ENCODE measurements around the gene SAXO2. TPM values are rescaled to one million over a fixed set of nuclear protein-coding genes. Genes with fewer than 3 reads are reported as not detected.
"Not testable (repeated sequence)": the region's sequence is repeated elsewhere in the genome, so short reads cannot be mapped to it uniquely, and the experiment has no call there.

SAXO2 gene
- polyA plus RNA-seq, 3 donors = not detected

DNA sequence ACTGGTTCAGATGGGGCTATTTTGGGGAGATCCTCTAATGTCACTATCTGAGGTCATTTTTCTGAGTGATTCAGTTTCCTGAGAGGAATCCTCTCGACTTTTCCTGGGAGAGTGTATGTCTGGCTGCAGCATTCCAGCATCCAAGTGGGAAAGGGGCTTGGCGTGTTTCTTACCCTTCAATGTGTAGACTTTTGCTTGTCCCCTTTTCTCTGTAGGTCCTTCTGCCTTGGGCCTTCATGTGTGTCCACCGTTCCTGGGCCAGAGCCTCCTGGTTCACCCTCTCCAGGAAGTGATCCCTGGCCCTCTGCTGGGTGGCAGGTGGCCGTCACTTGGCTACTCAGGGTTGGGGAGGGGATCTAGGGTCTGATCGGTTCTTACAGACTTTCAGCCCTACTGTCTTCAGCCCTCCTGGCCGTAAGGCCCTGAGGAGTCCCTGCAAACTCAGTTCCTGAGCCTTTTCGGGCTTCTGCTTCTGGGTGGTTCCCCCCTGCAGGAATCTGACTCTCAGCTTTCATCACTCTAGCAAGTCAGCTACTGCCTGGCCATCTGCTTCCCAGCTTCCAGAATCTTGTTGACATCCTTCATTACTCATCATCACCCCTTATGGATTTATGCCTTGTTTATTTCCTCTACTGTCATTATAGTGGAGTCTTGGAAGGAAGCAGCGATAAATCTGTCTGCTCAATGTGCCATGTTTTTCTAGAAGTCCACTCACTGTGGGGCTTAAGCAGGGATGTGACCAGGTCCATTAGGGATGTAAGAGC is 50.1 kb downstream of the SAXO2 start:
- no peaks in the 10 kb centered on the region for H3K36me3 ChIP-seq (replicated peaks in 1 of 2; ENCODE audit: control insufficient read depth in 1 of 2, insufficient read depth in 2 of 2, low read length in 2 of 2)
- H3K27me3 ChIP-seq (ENCODE audit: control insufficient read depth in 2 of 2, insufficient read depth in 2 of 2, low read length in 2 of 2) = no peaks in the 10 kb centered on the region
- Mint-ChIP-seq H3K36me3 (no peaks in the 10 kb centered on the region), H3K4me3 (no peak overlapping the region), H3K27ac (no peak overlapping the region), H3K9me3 (peaks cover 4 to 9% (median 6%) of the 10 kb centered on the region in 7 donors), H3K4me1 (no peaks in the 10 kb centered on the region), H3K27me3 (ENCODE audit: low read depth in 3 of 3) (peaks cover 1 to 5% (median 5%) of the 10 kb centered on the region in 3 donors)
- intact Hi-C loops (cut with micrococcal nuclease) = no loop called here
- no peak overlapping the region for H2AFZ ChIP-seq (ENCODE audit: insufficient read depth, low read depth, low read length, poor library complexity, severe bottlenecking)
- DNase-seq = no peak
- peaks cover 0 to 4% of the 10 kb centered on the region in 2 donors for H3K9me3 ChIP-seq (replicated peaks in 1 of 2; ENCODE audit: control insufficient read depth in 1 of 2, insufficient read depth in 1 of 2, low read length in 2 of 2)
- no peaks in the 10 kb centered on the region for H4K20me1 ChIP-seq (ENCODE audit: insufficient read depth, low read length)
- H3K27ac ChIP-seq (ENCODE audit: low read depth in 1 of 2, low read length in 2 of 2) = no peak overlapping the region
- H3K79me2 ChIP-seq (ENCODE audit: insufficient read depth, low read length) = no peaks in the 10 kb centered on the region
- H3K4me1 ChIP-seq (ENCODE audit: control insufficient read depth in 1 of 2, insufficient read depth in 2 of 2, low read length in 2 of 2) = no peaks in the 10 kb centered on the region
- whole genome bisulfite sequencing (ENCODE audit: insufficient coverage) = 96% methylated on average over 3 of the region's 8 CpGs
- TF ChIP-seq, protein P1, sequence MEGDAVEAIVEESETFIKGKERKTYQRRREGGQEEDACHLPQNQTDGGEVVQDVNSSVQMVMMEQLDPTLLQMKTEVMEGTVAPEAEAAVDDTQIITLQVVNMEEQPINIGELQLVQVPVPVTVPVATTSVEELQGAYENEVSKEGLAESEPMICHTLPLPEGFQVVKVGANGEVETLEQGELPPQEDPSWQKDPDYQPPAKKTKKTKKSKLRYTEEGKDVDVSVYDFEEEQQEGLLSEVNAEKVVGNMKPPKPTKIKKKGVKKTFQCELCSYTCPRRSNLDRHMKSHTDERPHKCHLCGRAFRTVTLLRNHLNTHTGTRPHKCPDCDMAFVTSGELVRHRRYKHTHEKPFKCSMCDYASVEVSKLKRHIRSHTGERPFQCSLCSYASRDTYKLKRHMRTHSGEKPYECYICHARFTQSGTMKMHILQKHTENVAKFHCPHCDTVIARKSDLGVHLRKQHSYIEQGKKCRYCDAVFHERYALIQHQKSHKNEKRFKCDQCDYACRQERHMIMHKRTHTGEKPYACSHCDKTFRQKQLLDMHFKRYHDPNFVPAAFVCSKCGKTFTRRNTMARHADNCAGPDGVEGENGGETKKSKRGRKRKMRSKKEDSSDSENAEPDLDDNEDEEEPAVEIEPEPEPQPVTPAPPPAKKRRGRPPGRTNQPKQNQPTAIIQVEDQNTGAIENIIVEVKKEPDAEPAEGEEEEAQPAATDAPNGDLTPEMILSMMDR (IDR thresholded peaks at IDR 0.05) = no peak
- H3K4me2 ChIP-seq (replicated peaks; ENCODE audit: extremely low read depth, low read length, poor library complexity, severe bottlenecking) = no peak overlapping the region
- no peak overlapping the region for H3K9ac ChIP-seq (ENCODE audit: insufficient read depth, low read length, poor library complexity, severe bottlenecking)
- no peak overlapping the region for H3K4me3 ChIP-seq (replicated peaks in 1 of 3; ENCODE audit: low read depth in 2 of 3, low read length in 3 of 3)

DNA sequence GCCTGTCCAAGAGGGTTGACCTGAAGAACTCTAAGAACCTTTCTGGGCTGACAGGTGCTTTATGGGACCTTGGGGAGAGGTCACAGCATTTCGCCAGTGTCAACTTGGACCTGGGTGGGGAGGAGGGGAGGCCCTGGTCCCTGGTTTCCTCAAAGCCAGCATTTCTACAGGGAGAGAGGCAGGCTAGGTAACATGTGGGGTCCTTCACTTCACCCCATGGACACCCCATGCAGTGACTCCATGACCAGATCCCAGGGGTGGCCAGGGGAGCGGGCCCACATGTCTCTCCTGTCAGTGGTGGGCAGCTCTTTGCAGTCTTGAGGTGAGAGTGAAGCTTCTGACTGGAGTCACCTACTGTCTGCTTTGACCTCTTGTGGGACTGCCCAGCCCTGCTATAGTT is 50.8 kb downstream of the SAXO2 start:
- H3K27ac Mint-ChIP-seq = peak overlapping the region in 1 of 7 donors; percentile 60
- H3K36me3 ChIP-seq (replicated peaks in 1 of 2; ENCODE audit: control insufficient read depth in 1 of 2, insufficient read depth in 2 of 2, low read length in 2 of 2) = no peaks in the 10 kb centered on the region
- no peak overlapping the region for H3K4me3 ChIP-seq (replicated peaks in 1 of 3; ENCODE audit: low read depth in 2 of 3, low read length in 3 of 3)
- H3K27me3 ChIP-seq (ENCODE audit: control insufficient read depth in 2 of 2, insufficient read depth in 2 of 2, low read length in 2 of 2) = no peaks in the 10 kb centered on the region
- peaks cover 0 to 4% of the 10 kb centered on the region in 2 donors for H3K9me3 ChIP-seq (replicated peaks in 1 of 2; ENCODE audit: control insufficient read depth in 1 of 2, insufficient read depth in 1 of 2, low read length in 2 of 2)
- TF ChIP-seq, protein P1 (IDR thresholded peaks at IDR 0.05) = no peak
- no peak overlapping the region for H3K4me3 Mint-ChIP-seq
- no peak overlapping the region for H3K27ac ChIP-seq (ENCODE audit: low read depth in 1 of 2, low read length in 2 of 2)
- H3K36me3 Mint-ChIP-seq = no peaks in the 10 kb centered on the region
- no peak overlapping the region for H3K9ac ChIP-seq (ENCODE audit: insufficient read depth, low read length, poor library complexity, severe bottlenecking)
- H4K20me1 ChIP-seq (ENCODE audit: insufficient read depth, low read length) = no peaks in the 10 kb centered on the region
- no peak for DNase-seq
- H3K4me2 ChIP-seq (replicated peaks; ENCODE audit: extremely low read depth, low read length, poor library complexity, severe bottlenecking) = no peak overlapping the region
- no peaks in the 10 kb centered on the region for H3K4me1 Mint-ChIP-seq
- intact Hi-C loops (cut with micrococcal nuclease) = no loop called here
- H3K79me2 ChIP-seq (ENCODE audit: insufficient read depth, low read length) = no peaks in the 10 kb centered on the region
- peaks cover 1 to 5% (median 5%) of the 10 kb centered on the region in 3 donors for H3K27me3 Mint-ChIP-seq (ENCODE audit: low read depth in 3 of 3)
- no CpG with 5 or more reads among the region's 2 CpGs for WGBS (ENCODE audit: insufficient coverage)
- H3K4me1 ChIP-seq (ENCODE audit: control insufficient read depth in 1 of 2, insufficient read depth in 2 of 2, low read length in 2 of 2) = no peaks in the 10 kb centered on the region
- peaks cover 4 to 9% (median 6%) of the 10 kb centered on the region in 7 donors for H3K9me3 Mint-ChIP-seq
- H2AFZ ChIP-seq (ENCODE audit: insufficient read depth, low read depth, low read length, poor library complexity, severe bottlenecking) = no peak overlapping the region

DNA sequence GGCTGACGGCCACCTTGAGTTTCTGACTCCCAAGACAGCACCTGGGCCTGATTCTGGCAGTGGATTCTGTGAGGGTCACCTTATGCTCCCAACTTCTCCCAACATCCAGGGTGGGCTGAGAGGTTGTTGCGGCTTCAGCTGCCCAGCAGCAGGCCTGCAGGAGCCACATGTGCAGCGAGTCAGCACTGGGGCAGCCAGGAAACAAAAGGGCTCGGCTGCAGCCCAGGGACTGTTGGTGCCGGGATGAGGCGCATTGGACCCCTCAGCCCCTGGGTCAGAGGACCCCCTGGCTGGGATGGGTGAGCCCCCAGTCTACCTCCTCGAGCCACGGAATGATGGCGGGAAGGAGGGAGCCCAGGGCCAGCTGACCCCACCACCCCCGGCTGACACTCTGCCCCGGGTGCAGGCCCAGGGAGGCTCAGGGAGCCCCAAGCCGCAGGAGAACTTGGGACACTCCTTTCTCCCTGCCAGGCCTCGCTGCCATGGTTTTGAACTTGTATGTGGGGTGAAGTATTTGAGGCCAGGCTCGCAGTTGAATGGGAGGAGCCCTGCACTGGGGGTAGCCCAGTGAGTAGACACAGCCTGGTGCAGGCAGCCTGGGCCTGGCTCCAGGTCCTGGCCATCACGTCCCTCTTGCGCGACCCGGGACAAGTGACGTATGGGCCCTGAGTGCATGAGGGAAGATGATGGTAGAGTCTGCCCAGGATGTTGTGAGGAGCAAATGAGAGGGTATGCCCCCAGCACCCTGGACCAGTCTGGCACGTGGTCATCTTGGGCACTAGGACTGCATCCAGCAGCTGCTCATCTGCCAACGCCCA is 51.5 kb downstream of the SAXO2 start:
- H3K4me2 ChIP-seq (replicated peaks; ENCODE audit: extremely low read depth, low read length, poor library complexity, severe bottlenecking); H3K9me3 Mint-ChIP-seq; H3K9ac ChIP-seq (ENCODE audit: insufficient read depth, low read length, poor library complexity, severe bottlenecking); H3K4me3 Mint-ChIP-seq; H4K20me1 ChIP-seq (ENCODE audit: insufficient read depth, low read length); H3K36me3 ChIP-seq (replicated peaks in 1 of 2; ENCODE audit: control insufficient read depth in 1 of 2, insufficient read depth in 2 of 2, low read length in 2 of 2); H3K4me3 ChIP-seq (replicated peaks in 1 of 3; ENCODE audit: low read depth in 2 of 3, low read length in 3 of 3); H3K27ac ChIP-seq (ENCODE audit: low read depth in 1 of 2, low read length in 2 of 2); H2AFZ ChIP-seq (ENCODE audit: insufficient read depth, low read depth, low read length, poor library complexity, severe bottlenecking); H3K4me1 Mint-ChIP-seq; H3K36me3 Mint-ChIP-seq; H3K27me3 Mint-ChIP-seq (ENCODE audit: low read depth in 3 of 3); DNase-seq; H3K79me2 ChIP-seq (ENCODE audit: insufficient read depth, low read length); intact Hi-C loops (cut with micrococcal nuclease); H3K4me1 ChIP-seq (ENCODE audit: control insufficient read depth in 1 of 2, insufficient read depth in 2 of 2, low read length in 2 of 2); H3K9me3 ChIP-seq (replicated peaks in 1 of 2; ENCODE audit: control insufficient read depth in 1 of 2, insufficient read depth in 1 of 2, low read length in 2 of 2); H3K27me3 ChIP-seq (ENCODE audit: control insufficient read depth in 2 of 2, insufficient read depth in 2 of 2, low read length in 2 of 2); H3K27ac Mint-ChIP-seq: not testable (repeated sequence)
- 86% methylated on average over 13 of the region's 21 CpGs for WGBS (ENCODE audit: insufficient coverage)
